Glutamatergic neuron (in vitro differentiated cells): ENCODE data around the gene EFCAB5. TPM values are rescaled to one million over a fixed set of nuclear protein-coding genes. Genes with fewer than 3 reads are reported as not detected.
"Not testable (repeated sequence)": the region's sequence is repeated elsewhere in the genome, so short reads cannot be mapped to it uniquely, and the experiment has no call there.

ENCODE experiments used
- DNase-seq: peaks from one replicate; pipeline ENCODE4 v3.0.0; 2022
- H3K27ac Mint-ChIP-seq: one replicate; pipeline ENCODE4 v1.8.0; 2020; ENCODE audit warnings: mild to moderate bottlenecking, mixed read lengths, inconsistent platforms; ENCODE audit not compliant: unreplicated experiment
- H3K27me3 Mint-ChIP-seq: one replicate; pipeline ENCODE4 v1.8.0; 2020; ENCODE audit warnings: mild to moderate bottlenecking, moderate library complexity, mixed read lengths, inconsistent platforms; ENCODE audit not compliant: unreplicated experiment
- H3K36me3 Mint-ChIP-seq: one replicate; pipeline ENCODE4 v1.8.0; 2020; ENCODE audit warnings: mild to moderate bottlenecking, mixed read lengths, inconsistent platforms; ENCODE audit not compliant: unreplicated experiment
- H3K4me1 Mint-ChIP-seq: one replicate; pipeline ENCODE4 v1.8.0; 2020; ENCODE audit warnings: mild to moderate bottlenecking, low read depth, mixed read lengths, inconsistent platforms; ENCODE audit not compliant: unreplicated experiment
- H3K4me3 Mint-ChIP-seq: one replicate; pipeline ENCODE4 v1.8.0; 2020; ENCODE audit warnings: mild to moderate bottlenecking, mixed read lengths, inconsistent platforms; ENCODE audit not compliant: unreplicated experiment
- H3K9me3 Mint-ChIP-seq: one replicate; pipeline ENCODE4 v1.8.0; 2020; ENCODE audit warnings: mild to moderate bottlenecking, moderate library complexity, mixed read lengths, inconsistent platforms; ENCODE audit not compliant: unreplicated experiment
- total RNA-seq: library from RNA; stranded (reverse); fragmentation: NEBNext Ultra II Directional; extraction: Animal tissue kit (Norgen Biotek cat#: 25700); gene quantifications from one replicate; pipeline ENCODE4 v1.2.1, GENCODE V29; 2021; ENCODE audit not compliant: unreplicated experiment
- TF ChIP-seq, protein P1 (sequence below): fragments of 200-600 bp; sonication (generic); IDR thresholded peaks from one replicate; pipeline ENCODE4 v1.5.0; 2021; ENCODE audit not compliant: partially characterized antibody, unreplicated experiment

Gene EFCAB5
- total RNA-seq, 1 donor from 2014 or later: 0.69 TPM

- no peak within 1 kb of the TSS for H3K4me3 Mint-ChIP-seq
- peaks cover 7% of the 10 kb centered on the region for H3K9me3 Mint-ChIP-seq
- H3K36me3 Mint-ChIP-seq: no peaks in the 10 kb centered on the region
- TF ChIP-seq, protein P1, sequence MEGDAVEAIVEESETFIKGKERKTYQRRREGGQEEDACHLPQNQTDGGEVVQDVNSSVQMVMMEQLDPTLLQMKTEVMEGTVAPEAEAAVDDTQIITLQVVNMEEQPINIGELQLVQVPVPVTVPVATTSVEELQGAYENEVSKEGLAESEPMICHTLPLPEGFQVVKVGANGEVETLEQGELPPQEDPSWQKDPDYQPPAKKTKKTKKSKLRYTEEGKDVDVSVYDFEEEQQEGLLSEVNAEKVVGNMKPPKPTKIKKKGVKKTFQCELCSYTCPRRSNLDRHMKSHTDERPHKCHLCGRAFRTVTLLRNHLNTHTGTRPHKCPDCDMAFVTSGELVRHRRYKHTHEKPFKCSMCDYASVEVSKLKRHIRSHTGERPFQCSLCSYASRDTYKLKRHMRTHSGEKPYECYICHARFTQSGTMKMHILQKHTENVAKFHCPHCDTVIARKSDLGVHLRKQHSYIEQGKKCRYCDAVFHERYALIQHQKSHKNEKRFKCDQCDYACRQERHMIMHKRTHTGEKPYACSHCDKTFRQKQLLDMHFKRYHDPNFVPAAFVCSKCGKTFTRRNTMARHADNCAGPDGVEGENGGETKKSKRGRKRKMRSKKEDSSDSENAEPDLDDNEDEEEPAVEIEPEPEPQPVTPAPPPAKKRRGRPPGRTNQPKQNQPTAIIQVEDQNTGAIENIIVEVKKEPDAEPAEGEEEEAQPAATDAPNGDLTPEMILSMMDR: no peak
- H3K27me3 Mint-ChIP-seq: peaks cover 8% of the 10 kb centered on the region
- DNase-seq: peak; percentile 94
- H3K27ac Mint-ChIP-seq: no peak within 1 kb of the TSS
- H3K4me1 Mint-ChIP-seq: peaks cover 12% of the 10 kb centered on the region
Observed at GRCh38 chr17:29929533-29930408, 11.7 kb upstream of the EFCAB5 start, which contains the start of gene SSH2. Gene SSH2 (minus strand): TSS chr17:29930228. CDS start chr17:29930000, 228 bp downstream.

DNA sequence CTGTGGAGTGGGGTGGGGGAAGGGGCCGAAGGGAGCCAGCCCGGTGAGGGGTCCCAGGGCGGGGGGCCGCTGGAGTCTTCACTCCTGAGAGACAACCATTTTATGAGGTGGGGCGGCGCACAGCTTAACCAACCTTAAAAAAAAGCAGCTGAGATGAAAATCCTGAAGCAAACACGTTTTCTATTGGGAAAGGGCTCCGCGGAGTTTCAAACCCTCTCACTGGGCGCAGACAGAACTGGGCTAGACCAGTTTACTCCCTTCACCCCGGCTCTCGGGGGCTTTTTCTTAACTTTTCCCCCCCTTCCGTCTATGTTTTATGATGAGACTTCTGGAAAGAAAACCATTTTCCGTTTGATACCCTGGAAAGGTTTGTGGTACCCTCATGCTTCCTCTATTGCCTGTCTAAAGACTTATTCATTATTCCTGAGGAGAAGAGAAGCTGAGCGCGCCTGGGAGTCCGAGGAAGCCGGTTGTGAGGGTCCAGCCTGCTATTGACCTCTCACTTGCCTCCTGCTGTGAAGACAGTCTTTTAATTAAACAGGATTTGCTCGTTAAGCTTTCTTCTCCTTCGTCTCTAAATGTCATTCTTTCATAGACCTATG lies 10.9 kb upstream of the EFCAB5 start:
- TF ChIP-seq, protein P1: no peak
- DNase-seq: peak; percentile 23
- Mint-ChIP-seq H3K4me1 (peaks cover 12% of the 10 kb centered on the region), H3K9me3 (peaks cover 7% of the 10 kb centered on the region), H3K4me3 (no peak overlapping the region), H3K27me3 (peaks cover 8% of the 10 kb centered on the region), H3K27ac (no peak overlapping the region), H3K36me3 (no peaks in the 10 kb centered on the region)

GRCh38 chr17:29931231-29931932 lies 10.1 kb upstream of the EFCAB5 start:
- peaks cover 12% of the 10 kb centered on the region for H3K4me1 Mint-ChIP-seq
- H3K27ac Mint-ChIP-seq: no peak overlapping the region
- H3K9me3 Mint-ChIP-seq: peaks cover 7% of the 10 kb centered on the region
- H3K4me3 Mint-ChIP-seq: no peak overlapping the region
- H3K36me3 Mint-ChIP-seq: peaks cover 6% of the 10 kb centered on the region
- DNase-seq: peak; percentile 64
- H3K27me3 Mint-ChIP-seq: peaks cover 8% of the 10 kb centered on the region
- TF ChIP-seq, protein P1: peak; percentile 90

GRCh38 chr17:29933379-29933778 lies 8.1 kb upstream of the EFCAB5 start:
- TF ChIP-seq, protein P1: no peak
- H3K36me3 Mint-ChIP-seq: peaks cover 6% of the 10 kb centered on the region
- peaks cover 8% of the 10 kb centered on the region for H3K27me3 Mint-ChIP-seq
- H3K4me3 Mint-ChIP-seq: no peak overlapping the region
- H3K9me3 Mint-ChIP-seq: peaks cover 7% of the 10 kb centered on the region
- H3K4me1 Mint-ChIP-seq: peaks cover 1% of the 10 kb centered on the region
- DNase-seq: no peak
- H3K27ac Mint-ChIP-seq: no peak overlapping the region

DNA sequence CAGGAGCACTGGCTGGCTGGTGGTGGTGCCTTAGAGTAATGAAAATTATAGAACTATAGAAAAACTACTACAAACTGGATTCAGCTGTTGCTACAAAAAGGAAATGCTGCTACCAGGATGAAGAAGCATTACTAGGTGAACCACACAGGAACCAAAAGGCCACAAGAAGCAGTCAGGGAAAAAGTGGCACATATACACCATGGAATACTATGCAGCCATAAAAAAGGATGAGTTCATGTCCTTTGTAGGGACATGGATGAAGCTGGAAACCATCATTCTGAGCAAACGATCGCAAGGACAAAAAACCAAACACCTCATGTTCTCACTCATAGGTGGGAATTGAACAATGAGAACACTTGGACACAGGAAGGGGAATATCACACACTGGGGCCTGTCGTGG lies 5.5 kb upstream of the EFCAB5 start:
- not testable (repeated sequence) for H3K27ac Mint-ChIP-seq, H3K9me3 Mint-ChIP-seq, DNase-seq, H3K27me3 Mint-ChIP-seq, H3K4me1 Mint-ChIP-seq, H3K4me3 Mint-ChIP-seq, H3K36me3 Mint-ChIP-seq
